NCI-H226 (cell line): ENCODE results near the gene THSD7A.

Experiments
- DNase-seq: peaks from one replicate; pipeline ENCODE4 v3.0.0-alpha.2; 2015

The THSD7A gene

GRCh38 chr7:11369696-11370095, 462.3 kb downstream of the THSD7A start:
- DNase-seq: no peak

- no peak for DNase-seq
Measured at GRCh38 chr7:11366118-11366517, 465.9 kb downstream of the THSD7A start.

GRCh38 chr7:11358637-11359036, 473.4 kb downstream of the THSD7A start:
- no peak for DNase-seq

- no peak for DNase-seq
Measured at GRCh38 chr7:11355399-11356005, 476.5 kb downstream of the THSD7A start.

- no peak for DNase-seq
Measured at GRCh38 chr7:11346302-11346701, 485.7 kb downstream of the THSD7A start.

- DNase-seq: no peak
Measured at GRCh38 chr7:11345621-11346020, 486.4 kb downstream of the THSD7A start.

GRCh38 chr7:11343818-11344413, 488.1 kb downstream of the THSD7A start:
- DNase-seq: peak; percentile 9

GRCh38 chr7:11343136-11343535, 488.9 kb downstream of the THSD7A start:
- DNase-seq: no peak

- no peak for DNase-seq
Measured at GRCh38 chr7:11341285-11341944, 490.6 kb downstream of the THSD7A start.

- DNase-seq: no peak
Measured at GRCh38 chr7:11336432-11336831, 495.6 kb downstream of the THSD7A start.

GRCh38 chr7:11335947-11336346, 496.1 kb downstream of the THSD7A start:
- DNase-seq: no peak

GRCh38 chr7:11332865-11333228, 499.2 kb downstream of the THSD7A start:
- no peak for DNase-seq

GRCh38 chr7:11332186-11332864, 499.7 kb downstream of the THSD7A start:
- DNase-seq: no peak

- no peak for DNase-seq
Measured at GRCh38 chr7:11331128-11332102, 500.6 kb downstream of the THSD7A start.

- no peak for DNase-seq
Measured at GRCh38 chr7:11330717-11331116, 501.3 kb downstream of the THSD7A start.

- no peak for DNase-seq
Measured at GRCh38 chr7:11330208-11330607, 501.8 kb downstream of the THSD7A start.

- DNase-seq: no peak
Measured at GRCh38 chr7:11329626-11330025, 502.4 kb downstream of the THSD7A start.

GRCh38 chr7:11328309-11328708, 503.7 kb downstream of the THSD7A start:
- DNase-seq: no peak

GRCh38 chr7:11327633-11328032, 504.4 kb downstream of the THSD7A start:
- no peak for DNase-seq
